ENCODE data around the gene CA9.
A peak's percentile ranks its signal among the peaks of the same experiment; 100 is the strongest.

CA9 gene

GRCh38 chr9:35691757-35692301 lies 18.1 kb downstream of the CA9 start:
- peak in 1 of 2 experiments; percentile 41 for DNase-seq

GRCh38 chr9:35695943-35696401 lies 22.2 kb downstream of the CA9 start:
- DNase-seq = no peak

GRCh38 chr9:35696520-35697215 lies 22.9 kb downstream of the CA9 start:
- peak in 1 of 2 experiments; percentile 65 for DNase-seq

- DNase-seq = no peak
Measured at GRCh38 chr9:35697486-35697885, 23.8 kb downstream of the CA9 start.

GRCh38 chr9:35698231-35698630 lies 24.5 kb downstream of the CA9 start:
- DNase-seq = no peak

GRCh38 chr9:35700031-35700430 lies 26.3 kb downstream of the CA9 start:
- DNase-seq = no peak

- DNase-seq = no peak
Measured at GRCh38 chr9:35700942-35701341, 27.2 kb downstream of the CA9 start.

GRCh38 chr9:35702696-35703095 lies 29.0 kb downstream of the CA9 start:
- DNase-seq = no peak

GRCh38 chr9:35703906-35704672 lies 30.4 kb downstream of the CA9 start:
- DNase-seq = no peak

- no peak for DNase-seq
Measured at GRCh38 chr9:35705372-35705771, 31.6 kb downstream of the CA9 start.

- DNase-seq = no peak
Measured at GRCh38 chr9:35705836-35706430, 32.2 kb downstream of the CA9 start.

- no peak for DNase-seq
Measured at GRCh38 chr9:35706951-35707350, 33.2 kb downstream of the CA9 start.

- DNase-seq = no peak
Measured at GRCh38 chr9:35708146-35708545, 34.4 kb downstream of the CA9 start.

GRCh38 chr9:35710818-35711500 lies 37.2 kb downstream of the CA9 start:
- no peak for DNase-seq

GRCh38 chr9:35711501-35712428 lies 38.0 kb downstream of the CA9 start:
- DNase-seq = no peak

- no peak for DNase-seq
Measured at GRCh38 chr9:35712762-35713400, 39.2 kb downstream of the CA9 start.

- no peak for DNase-seq
Measured at GRCh38 chr9:35713578-35713977, 39.9 kb downstream of the CA9 start.

- no peak for DNase-seq
Measured at GRCh38 chr9:35714123-35714522, 40.4 kb downstream of the CA9 start.

- no peak for DNase-seq
Measured at GRCh38 chr9:35714579-35715252, 41.0 kb downstream of the CA9 start.

- DNase-seq = no peak
Measured at GRCh38 chr9:35716230-35716629, 42.5 kb downstream of the CA9 start.

All from NCI-H526 (cell line).